HepG2 (cell line): ENCODE results near the gene APOM. TPM values are rescaled to one million over a fixed set of nuclear protein-coding genes. Genes with fewer than 3 reads are reported as not detected.

Experiments
- ARNT2 ChIP-seq: sonication (generic); formaldehyde crosslinking; IDR thresholded peaks from 2 replicates; pipeline ENCODE4 v1.8.0; 2022; ENCODE audit warnings: mild to moderate bottlenecking, low read depth, missing genetic modification reagents, moderate library complexity
- DZIP1 ChIP-seq: sonication (generic); formaldehyde crosslinking; IDR thresholded peaks from 2 replicates; pipeline ENCODE4 v1.5.0; 2020; ENCODE audit warnings: mild to moderate bottlenecking, missing genetic modification reagents
- ELF1 ChIP-seq: sonication (generic); formaldehyde crosslinking; IDR thresholded peaks from 2 replicates; pipeline ENCODE4 v1.4.0; 2020; ENCODE audit warnings: missing genetic modification reagents
- IRX3 ChIP-seq: sonication (generic); formaldehyde crosslinking; IDR thresholded peaks from 2 replicates; pipeline ENCODE4 v1.8.1; 2023; ENCODE audit warnings: mild to moderate bottlenecking, low read depth, missing genetic modification reagents, borderline replicate concordance
- POLR2AphosphoS2 ChIP-seq: IDR thresholded peaks from 2 replicates; pipeline ENCODE4 v1.6.1; 2011; ENCODE audit warnings: low read depth, low read length, improper control_type of control experiment
- SIN3A ChIP-seq: IDR thresholded peaks from 2 replicates; pipeline ENCODE4 v1.6.1; 2011; ENCODE audit warnings: low read depth, mild to moderate bottlenecking, control low read depth, low read length, borderline replicate concordance
- SNAI1 ChIP-seq: sonication (generic); formaldehyde crosslinking; IDR thresholded peaks from 2 replicates; pipeline ENCODE4 v1.5.0; 2020; ENCODE audit warnings: mild to moderate bottlenecking, missing genetic modification reagents, borderline replicate concordance
- YEATS2 ChIP-seq: sonication (generic); formaldehyde crosslinking; IDR thresholded peaks from 2 replicates; pipeline ENCODE4 v1.4.0; 2020; ENCODE audit warnings: missing genetic modification reagents, borderline replicate concordance
- ZBTB4 ChIP-seq: sonication (generic); formaldehyde crosslinking; IDR thresholded peaks from 2 replicates; pipeline ENCODE4 v1.4.0; 2020; ENCODE audit warnings: missing genetic modification reagents, mild to moderate bottlenecking, borderline replicate concordance
- ZKSCAN1 ChIP-seq: fragments of 150-350 bp; IDR thresholded peaks from 2 replicates; pipeline ENCODE4 v1.6.1; 2014; ENCODE audit warnings: low read length
- ZNF34 ChIP-seq: sonication (generic); formaldehyde crosslinking; IDR thresholded peaks from 2 replicates; pipeline ENCODE4 v1.4.0; 2020; ENCODE audit warnings: mild to moderate bottlenecking, missing genetic modification reagents, borderline replicate concordance
- ZNF414 ChIP-seq: sonication (generic); formaldehyde crosslinking; IDR thresholded peaks from 2 replicates; pipeline ENCODE4 v1.5.0; 2020; ENCODE audit warnings: missing genetic modification reagents
- ZNF441 ChIP-seq: sonication (generic); formaldehyde crosslinking; IDR thresholded peaks from 2 replicates; pipeline ENCODE4 v1.7.0; 2021; ENCODE audit warnings: missing genetic modification reagents, borderline replicate concordance
- ZNF543 ChIP-seq: sonication (generic); formaldehyde crosslinking; IDR thresholded peaks from 2 replicates; pipeline ENCODE4 v1.4.0; 2020; ENCODE audit warnings: mild to moderate bottlenecking, missing genetic modification reagents
- ZNF713 ChIP-seq: sonication (generic); formaldehyde crosslinking; IDR thresholded peaks from 2 replicates; pipeline ENCODE4 v1.4.0; 2020; ENCODE audit warnings: mild to moderate bottlenecking, missing genetic modification reagents
- ZNF746 ChIP-seq: sonication (generic); formaldehyde crosslinking; IDR thresholded peaks from 2 replicates; pipeline ENCODE4 v1.8.0; 2022; ENCODE audit warnings: mild to moderate bottlenecking, missing genetic modification reagents
- ZSCAN20 ChIP-seq: sonication (generic); formaldehyde crosslinking; IDR thresholded peaks from 2 replicates; pipeline ENCODE4 v1.4.0; 2020; ENCODE audit warnings: missing genetic modification reagents, mild to moderate bottlenecking, borderline replicate concordance
- ZSCAN30 ChIP-seq: sonication (generic); formaldehyde crosslinking; IDR thresholded peaks from 2 replicates; pipeline ENCODE4 v1.5.0; 2020; ENCODE audit warnings: mild to moderate bottlenecking, missing genetic modification reagents
- ZUFSP ChIP-seq: sonication (generic); formaldehyde crosslinking; IDR thresholded peaks from 2 replicates; pipeline ENCODE4 v1.9.0; 2021; ENCODE audit warnings: missing genetic modification reagents, mild to moderate bottlenecking, borderline replicate concordance
- polyA plus RNA-seq, 8 experiments: library from polyadenylated mRNA; depleted of rRNA in 3 of 8; stranded (reverse) in 7 of 8; unstranded in 1 of 8; fragments of >200 nt; fragmentation: Illumina TruSeq in 4 of 8; extraction: Trizol in 4 of 8; gene quantifications; 2 replicates each; pipeline versions ENCODE4 v1.2.1 to v1.2.3, GENCODE V29; 2011 to 2016; ENCODE audit warnings: low read depth in 4 of 8, missing spikeins in 1 of 8, mixed read lengths in 1 of 8; ENCODE audit not compliant: insufficient read depth in 1 of 8
- total RNA-seq, 5 experiments: library from RNA; depleted of rRNA; stranded (reverse); fragments of >200 nt; fragmentation: Illumina TruSeq; extraction: Trizol; gene quantifications; 2 replicates each; pipeline ENCODE4 v1.2.3, GENCODE V29; 2016; ENCODE audit warnings: low read depth in 1 of 5

The APOM gene
- total and polyA plus RNA-seq, 2 of the 13 experiments (the other 11 are each of a cell fraction or from before 2014, with no cell fraction given) = 98.2 to 1,140 TPM

- TF ChIP-seq ZUFSP (CRISPR knock-in tag) (no peak), DZIP1 (CRISPR knock-in tag) (0 out of 2 replicates have a peak, but pooled peaks have one; percentile 13), ZNF441 (CRISPR knock-in tag) (no peak; the same call in 1 of the 2 replicates), ZSCAN20 (CRISPR knock-in tag) (peak; percentile 44; the same call in 1 of the 2 replicates), YEATS2 (peak; percentile 95), SIN3A (peak; percentile 49; the same call in 1 of the 2 replicates), ZBTB4 (CRISPR knock-in tag) (peak; percentile 76; the same call in 1 of the 2 replicates), POLR2AphosphoS2 (no peak), ZNF746 (CRISPR knock-in tag) (peak; percentile 86), SNAI1 (peak; percentile 83; the same call in 1 of the 2 replicates), ZSCAN30 (peak; percentile 65; the same call in 1 of the 2 replicates), ZNF34 (0 out of 2 replicates have a peak, but pooled peaks have one; percentile 11), ZNF713 (CRISPR knock-in tag) (0 out of 2 replicates have a peak, but pooled peaks have one; percentile 32), ZKSCAN1 (no peak), IRX3 (CRISPR knock-in tag) (peak; percentile 19; the same call in 1 of the 2 replicates), ZNF414 (CRISPR knock-in tag) (no peak), ARNT2 (peak; percentile 41), ELF1 (no peak), ZNF543 (peak; percentile 46; the same call in 1 of the 2 replicates)
These were observed 34.9 kb upstream of the APOM start, which contains the start of gene PRRC2A (continued) for GRCh38 chr6:31620586-31621319.
